Retina (tissue), 1 donor: ENCODE data around the gene HLA-A.
A peak's percentile ranks its signal among the peaks of the same experiment; 100 is the strongest.
"Not testable (repeated sequence)": the region's sequence is repeated elsewhere in the genome, so short reads cannot be mapped to it uniquely, and the experiment has no call there.

Experiments
- DNase-seq: peaks from one replicate; pipeline ENCODE4 v3.0.0-alpha.2; 2016

The HLA-A gene

DNA sequence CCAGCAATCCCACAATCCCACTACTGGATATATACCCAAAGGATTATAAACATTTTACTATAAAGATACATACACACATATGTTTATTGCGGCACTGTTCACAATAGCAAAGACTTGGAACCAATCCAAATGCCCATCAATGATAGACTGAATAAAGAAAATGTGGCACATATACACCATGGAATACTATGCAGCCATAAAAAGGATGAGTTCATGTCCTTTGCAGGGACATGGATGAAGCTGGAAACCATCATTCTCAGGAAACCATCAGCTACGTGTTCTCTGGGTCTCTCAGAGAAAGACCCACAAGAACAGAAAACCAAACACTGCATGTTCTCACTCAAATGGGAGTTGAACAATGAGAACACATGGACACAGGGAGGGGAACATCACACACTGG lies 21.4 kb downstream of the HLA-A start:
- DNase-seq = not testable (repeated sequence)

DNA sequence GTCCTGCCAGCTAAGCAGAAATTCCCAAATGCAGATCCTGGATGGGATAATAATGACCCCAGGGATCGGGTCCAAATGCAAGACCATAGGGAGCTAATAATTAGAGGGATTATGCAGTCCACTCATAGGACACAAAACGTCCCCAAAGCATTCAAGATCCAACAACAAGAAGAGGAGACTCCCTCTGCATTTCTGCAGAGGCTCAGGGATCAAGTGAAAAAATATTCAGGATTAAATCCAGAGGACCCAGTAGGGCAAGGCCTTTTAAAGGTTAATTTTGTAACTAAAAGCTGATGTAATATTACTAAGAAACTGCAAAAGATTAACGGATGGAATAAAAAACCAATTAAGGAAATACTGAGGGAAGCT lies 22.2 kb downstream of the HLA-A start:
- DNase-seq = no peak

DNA sequence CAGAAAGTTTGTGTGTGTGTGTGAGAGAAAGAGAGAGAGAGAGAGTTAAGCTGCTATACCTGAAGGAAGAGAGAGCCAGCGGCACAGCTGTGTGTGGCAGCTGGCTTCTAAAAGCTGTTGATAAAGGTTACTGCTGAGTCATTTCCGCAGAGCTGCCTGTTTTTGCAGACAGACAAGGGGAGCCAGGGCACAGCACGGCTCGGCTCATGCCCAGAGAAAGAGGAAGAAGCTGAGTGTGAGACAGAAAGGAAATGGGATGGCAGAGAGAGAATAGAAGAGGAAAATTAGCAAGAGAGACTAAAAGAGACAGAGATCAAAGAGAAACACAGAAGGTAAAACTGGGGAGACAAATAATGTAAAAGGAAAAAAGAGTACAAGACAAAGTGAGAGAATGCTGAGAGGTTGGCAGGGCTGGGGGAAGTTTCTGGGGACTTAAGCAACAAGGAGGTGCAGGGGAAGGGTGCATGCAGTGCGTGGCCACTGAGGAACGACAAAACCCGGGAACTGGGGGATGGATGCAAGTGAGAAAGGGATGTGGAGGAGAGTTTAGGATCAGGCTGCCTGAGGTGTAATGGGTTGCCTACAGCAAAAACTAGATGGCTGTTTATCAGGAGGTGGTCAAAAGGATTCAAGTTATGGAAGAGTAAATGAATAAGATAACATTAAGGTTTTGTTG lies 22.7 kb downstream of the HLA-A start:
- peak; percentile 44 for DNase-seq

DNA sequence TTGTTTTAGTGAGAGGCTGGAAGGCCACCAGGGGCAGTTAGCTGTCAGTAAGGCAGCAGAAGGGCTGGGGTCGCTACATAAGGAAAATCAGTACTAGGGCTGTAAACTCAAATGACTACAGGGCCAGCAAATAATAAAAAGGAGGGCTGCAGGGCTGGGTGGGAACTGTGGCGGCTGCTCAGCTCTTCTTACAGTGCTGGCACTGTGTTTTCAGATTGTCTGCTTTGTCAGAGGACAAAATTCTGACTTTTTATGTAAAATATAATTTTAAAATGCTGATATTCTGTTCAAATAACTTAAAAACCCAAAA lies 23.2 kb downstream of the HLA-A start:
- DNase-seq = peak; percentile 18

DNA sequence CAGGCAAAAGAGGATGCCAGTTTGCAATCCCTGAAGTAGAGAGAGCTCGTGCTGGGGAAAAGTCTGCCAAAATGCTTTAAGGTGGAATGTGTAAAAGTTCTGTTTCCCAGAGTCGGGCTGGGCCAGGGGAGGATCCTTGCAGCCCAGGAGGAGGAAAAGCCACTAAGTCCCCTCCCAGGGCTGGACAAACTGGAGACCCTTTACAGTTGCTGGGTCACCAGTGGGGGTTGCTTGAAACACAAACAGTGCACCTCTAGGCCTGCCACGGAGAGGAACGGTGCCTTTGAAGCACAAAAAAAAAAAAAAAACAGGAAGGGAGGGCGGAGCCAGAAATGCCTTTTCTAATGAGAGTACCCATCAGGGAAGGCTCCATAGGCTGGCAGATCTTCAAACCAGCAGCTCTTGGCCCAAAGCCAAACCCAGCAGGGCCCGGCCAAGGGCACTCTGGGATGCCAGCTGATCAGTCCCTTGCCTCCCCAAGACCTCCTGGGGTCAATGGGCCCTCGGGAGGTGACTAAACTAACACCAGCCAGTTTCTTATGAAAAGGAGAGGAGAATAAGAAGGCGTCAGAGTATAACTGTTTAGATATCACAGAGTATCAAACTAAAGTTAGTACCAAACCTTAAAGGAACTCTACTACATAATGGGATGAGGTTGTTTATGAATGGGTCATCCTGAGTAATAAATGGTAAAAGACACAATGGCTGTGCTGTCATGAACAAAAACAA lies 23.7 kb downstream of the HLA-A start:
- DNase-seq = peak; percentile 54

DNA sequence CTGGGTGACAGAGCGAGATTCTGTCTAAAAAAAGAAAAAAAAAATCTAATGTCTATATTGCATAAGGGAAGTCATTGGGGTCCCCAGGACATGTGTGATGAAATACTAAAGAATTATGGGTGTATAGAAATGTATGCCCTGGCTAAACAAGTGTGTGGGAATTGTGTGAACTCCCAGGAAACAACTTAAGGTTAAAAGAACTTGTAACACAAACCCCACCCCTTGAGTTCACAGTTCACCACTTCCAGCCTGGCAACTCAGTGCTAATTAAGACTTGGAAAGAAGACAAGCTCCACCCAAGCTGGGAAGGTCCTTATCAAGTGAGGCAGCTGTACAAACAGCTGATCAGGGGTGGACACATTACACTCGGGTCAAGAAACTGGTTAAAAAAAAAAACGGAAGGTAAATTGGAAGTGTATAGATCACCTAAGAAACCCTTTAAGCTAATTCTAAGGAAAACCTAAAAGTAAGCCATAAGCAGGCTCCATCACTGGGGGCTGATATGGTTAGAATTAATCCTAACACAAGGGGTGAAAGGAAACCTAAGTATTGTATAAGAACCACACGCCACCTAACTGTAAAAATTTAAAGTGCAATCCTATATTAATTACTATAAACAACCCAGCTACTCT lies 25.2 kb downstream of the HLA-A start:
- no peak for DNase-seq

DNA sequence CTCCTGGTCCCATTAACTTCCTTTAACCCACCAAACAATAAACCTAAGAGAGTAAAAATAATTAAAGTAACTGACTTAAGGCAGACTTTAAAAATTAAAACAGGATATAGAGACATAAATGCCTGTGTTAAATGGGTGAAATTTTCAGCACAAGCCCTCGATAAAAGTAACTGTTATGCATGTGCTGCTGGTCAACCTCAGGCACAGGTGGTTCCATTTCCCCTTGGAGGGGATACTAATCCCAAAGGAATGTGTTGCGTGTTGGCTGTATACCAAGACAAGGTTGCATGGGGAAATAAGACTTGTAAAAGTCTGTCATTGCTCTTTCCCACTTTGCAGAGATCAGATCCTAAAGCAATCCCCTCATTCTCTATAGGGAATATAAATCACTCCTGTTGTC lies 25.8 kb downstream of the HLA-A start:
- no peak for DNase-seq

DNA sequence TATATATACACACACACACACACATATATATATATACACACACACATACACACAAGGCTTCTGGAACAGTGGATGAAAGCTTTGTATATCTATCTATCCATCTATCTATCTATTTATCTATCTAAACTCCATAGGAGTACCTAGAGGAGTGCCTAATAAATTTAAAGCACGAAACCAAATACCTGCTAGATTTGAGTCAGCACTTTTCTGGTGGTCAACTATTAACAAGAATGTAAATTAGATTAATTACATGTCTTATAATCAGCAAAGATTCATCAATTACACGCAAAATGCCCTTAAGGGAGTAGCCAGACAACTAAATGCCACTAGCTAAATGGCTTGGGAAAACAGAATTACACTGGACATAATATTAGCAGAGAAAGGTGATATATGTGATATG lies 26.6 kb downstream of the HLA-A start:
- DNase-seq = no peak

DNA sequence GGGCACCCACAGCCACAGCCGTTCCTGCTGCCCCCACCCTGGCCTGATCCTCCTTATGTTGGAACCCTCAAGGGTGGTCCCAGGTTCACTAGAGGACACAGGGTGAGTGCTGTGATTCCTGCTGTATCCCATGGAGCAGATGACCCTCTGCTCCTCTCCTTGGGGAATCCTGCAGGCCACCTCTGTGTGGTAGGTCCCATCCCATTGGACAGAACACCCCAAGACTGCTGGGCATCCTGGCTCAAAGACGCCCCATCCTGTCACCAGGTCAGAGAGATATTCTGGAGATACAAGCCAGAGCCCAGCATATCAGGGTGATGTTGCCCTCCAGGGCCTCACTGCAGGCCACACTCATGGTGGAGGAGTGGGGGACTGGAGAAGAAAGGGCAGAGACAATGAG lies 28.4 kb downstream of the HLA-A start:
- DNase-seq = no peak

DNA sequence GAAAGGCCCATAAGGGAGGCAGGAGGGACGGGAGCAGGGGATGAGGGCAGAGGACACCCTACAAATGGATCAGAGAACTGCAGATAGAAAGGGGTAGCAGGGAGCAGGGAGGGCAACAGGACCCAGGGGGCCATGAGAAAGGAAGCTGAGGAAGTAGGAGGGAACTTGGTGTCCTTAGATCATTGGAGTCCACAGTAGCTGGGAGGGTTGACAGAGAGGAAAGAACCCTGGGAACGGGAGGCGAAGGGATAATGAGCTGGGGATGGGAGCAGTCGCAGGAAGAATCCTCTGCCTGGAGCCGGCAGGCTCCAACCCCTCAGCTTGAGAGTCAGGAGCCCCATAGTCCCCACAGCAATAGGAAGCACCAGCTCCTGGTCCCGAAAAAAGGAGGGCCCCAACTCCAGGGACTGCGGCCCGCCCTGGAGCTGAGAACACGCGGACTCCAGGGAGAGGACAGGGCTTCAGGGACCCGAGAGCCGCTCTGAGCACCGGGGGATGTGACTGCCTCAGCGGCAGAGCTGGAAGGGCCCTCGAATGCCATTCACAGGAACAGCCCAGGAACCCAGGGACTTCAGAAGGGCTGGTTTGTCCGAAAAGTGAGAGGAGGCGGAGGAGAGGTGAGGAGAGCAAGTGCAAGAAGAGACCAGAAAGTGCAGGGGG lies 32.7 kb downstream of the HLA-A start:
- DNase-seq = peak; percentile 48

DNA sequence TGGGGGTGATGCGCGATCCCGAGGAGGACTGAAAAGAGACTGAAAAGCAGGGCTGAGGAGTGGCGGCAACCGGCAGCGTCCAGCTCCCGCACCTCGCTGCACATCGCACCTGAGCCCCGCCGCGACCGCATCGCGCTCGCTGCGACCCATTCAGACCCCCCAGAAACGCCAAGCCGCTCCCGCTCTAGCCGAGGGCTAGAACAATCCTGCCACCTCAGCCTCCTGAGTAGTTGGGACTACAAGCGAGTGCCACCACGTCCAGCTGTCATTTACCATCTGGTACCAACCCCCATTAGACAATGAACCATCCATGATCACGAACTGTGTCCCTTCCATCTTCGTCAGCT lies 33.2 kb downstream of the HLA-A start:
- DNase-seq = peak; percentile 51

DNA sequence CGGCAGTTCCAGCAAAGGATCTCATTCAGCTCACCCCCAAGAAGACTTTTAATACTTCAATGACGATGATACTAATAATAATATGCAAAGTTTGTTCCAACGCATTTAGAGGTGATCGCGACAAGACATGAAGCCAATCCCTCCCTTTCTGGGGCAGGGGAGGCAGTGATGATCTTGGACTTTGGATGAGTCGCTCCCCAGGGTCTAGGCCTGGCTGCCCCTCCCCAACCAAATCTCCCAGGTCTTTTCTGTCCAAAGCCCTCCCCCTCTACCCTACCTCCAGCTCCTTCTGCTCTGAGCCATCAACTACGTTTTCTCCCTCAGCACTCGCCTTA lies 33.9 kb downstream of the HLA-A start:
- no peak for DNase-seq

DNA sequence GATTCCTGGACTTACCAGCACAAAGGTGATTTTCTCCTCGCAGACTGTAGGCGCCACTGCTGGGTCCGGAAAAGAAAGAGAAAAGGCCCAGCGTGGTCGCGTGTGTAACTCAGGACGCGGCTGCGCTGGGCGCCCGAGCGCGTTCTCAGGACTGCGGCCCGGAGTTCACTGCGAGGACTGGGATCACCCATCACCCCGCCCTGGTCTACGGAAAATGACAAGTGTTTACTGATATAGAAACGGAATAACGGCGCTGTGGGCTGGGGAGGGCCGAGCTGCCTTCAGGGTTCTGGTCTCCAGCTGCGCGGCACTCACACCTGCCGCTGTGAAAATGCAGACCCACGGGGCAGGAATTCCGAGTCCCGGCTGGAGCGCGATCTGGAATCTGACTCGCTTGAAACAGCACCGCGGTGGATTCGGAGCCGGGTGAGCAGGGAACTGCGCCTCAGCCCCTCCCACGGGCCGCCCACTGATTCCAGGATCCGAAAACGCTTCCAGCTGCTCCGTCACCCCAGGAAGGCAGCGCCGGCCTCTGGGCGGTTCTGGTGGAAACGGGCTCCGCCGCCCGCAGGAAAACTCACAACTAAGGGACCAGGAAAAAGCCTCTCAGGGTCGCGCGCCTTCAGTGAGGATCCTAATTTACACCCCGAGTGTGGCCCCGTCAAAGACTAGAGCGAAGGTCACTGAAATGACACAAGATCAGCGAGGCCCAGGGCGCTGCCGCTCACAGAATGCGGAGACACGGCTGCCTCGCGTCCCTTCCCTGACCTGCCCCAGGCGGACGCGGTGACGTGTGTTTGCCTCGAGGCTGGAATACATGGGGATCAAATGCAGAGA lies 34.5 kb downstream of the HLA-A start:
- peak; percentile 90 for DNase-seq

DNA sequence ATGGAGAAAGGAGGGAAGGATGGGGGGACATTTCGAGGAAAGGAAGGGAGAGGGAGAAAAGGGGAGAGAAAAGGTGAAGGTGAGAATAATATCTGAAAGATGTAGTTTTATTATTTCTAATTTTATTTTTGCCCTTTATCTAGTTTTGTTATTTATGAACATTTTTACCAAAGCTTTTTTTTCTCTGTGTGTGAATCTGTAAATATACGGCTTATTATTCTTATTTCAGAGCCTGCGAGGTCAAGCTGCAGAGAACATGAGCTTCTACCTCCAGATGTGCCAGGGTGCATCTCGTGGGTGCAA lies 35.0 kb downstream of the HLA-A start:
- DNase-seq = no peak

DNA sequence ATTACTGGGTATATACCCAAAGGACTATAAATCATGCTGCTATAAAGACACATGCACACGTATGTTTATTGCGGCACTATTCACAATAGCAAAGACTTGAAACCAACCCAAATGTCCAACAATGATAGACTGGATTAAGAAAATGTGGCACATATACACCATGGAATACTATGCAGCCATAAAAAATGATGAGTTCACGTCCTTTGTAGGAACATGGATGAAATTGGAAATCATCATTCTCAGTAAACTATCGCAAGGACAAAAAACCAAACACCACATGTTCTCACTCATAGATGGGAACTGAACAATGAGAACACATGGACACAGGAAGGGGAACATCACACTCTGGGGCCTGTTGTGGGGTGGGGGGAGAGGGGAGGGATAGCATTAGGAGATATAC lies 37.7 kb downstream of the HLA-A start:
- DNase-seq = not testable (repeated sequence)

DNA sequence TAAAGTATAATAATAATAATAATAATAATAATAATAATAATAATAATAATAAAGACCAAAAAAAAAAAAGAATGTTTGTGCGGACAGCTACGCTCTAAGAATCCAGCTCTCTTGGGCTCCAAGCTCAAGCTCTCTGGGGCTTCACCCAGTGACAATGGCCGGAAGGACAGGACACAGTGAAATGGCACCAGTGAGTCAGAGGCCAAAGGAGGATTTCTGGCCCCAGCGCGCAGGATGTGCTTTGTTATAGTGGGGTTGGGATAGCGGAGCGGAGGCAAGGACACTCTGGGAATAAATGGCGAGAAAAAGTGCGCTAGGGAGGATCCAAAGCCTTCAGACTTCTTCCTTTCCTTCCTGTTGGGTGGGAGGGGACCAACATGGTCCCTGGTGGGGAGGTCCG lies 38.2 kb downstream of the HLA-A start:
- DNase-seq = no peak

DNA sequence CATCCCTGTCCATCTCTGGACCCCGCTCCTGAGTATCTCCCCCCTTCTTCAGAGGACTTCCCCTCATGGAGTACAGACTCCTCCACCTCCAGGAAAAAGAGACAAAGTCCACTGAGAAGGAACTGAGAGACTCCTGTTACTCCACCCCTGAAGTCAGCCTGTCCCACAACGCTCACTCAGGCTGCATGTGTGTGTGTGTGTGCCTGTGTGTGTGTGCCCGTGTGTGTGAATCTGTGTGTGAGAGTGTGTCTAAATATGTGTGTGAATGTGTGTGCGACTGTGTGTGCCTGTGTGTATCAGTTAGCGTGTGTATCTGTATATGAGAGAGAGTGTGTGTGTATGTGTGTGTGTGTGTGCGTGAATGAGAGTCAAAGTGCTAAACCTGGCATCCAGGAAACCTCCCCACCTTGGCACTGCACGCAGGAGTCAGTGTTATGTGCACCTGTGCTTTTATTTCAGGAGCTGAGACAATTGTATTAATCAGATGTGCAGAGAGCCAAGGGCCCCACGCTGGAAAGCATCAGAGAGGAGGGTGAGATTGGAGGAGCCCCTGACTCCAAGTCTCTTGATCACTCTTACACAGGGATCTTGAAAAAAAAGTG lies 39.0 kb downstream of the HLA-A start:
- no peak for DNase-seq

DNA sequence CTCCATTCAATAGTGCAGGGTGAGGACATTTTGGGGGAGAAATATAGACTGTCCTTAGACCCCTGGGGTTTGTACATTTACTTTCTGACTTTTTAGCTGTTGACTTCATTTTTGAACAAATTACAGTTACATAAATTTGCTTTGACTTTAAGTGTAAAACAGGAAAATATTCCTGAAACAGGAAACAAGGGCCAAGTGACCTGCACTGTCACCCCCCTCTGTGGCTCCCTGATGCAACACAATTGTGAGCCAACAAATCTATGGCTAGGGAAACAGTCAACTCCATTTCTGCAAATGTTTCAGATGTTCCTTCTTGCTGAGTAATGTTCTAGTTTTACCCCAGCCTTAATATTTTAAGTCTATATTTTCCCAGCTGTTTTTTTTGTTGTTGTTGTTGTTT lies 39.8 kb downstream of the HLA-A start:
- no peak for DNase-seq

DNA sequence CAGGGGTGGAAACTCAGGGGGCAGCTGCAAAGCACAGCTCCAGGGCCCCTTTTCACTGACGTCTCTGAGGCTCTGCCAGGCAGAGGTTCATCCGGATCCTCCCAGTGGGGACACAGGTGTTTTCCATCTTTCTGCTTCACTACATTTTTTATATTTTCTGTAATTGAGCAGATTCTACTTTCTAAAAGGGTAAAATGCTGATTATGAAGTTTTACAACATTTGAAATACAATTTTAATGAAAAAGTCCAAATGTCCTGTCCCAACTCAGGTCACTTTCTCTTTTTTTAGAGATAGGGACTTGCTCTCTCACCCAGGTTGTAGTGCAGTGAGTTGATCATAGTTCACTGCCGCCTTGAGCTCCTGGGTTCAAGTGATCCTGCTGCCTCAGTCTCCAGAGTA lies 41.9 kb downstream of the HLA-A start:
- DNase-seq = no peak

DNA sequence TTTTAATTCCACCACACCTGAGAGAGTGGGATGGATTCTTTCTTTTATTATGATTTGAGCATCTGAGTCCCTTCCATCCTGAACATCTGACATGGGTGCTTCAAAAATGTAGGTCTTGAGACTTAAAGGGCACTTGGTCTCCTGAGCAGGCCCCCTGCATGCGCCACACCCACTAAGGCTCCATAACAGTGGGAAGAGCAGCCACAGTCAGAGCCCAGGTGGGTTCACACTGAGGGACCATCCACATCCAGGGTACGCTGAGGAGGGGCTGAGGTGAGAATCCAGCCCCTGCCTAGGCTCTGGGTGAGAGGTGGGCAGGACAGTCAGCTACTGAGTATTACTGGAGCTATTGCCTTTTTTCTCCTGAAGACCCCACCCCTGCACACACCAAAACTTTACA lies 42.7 kb downstream of the HLA-A start:
- DNase-seq = no peak

DNA sequence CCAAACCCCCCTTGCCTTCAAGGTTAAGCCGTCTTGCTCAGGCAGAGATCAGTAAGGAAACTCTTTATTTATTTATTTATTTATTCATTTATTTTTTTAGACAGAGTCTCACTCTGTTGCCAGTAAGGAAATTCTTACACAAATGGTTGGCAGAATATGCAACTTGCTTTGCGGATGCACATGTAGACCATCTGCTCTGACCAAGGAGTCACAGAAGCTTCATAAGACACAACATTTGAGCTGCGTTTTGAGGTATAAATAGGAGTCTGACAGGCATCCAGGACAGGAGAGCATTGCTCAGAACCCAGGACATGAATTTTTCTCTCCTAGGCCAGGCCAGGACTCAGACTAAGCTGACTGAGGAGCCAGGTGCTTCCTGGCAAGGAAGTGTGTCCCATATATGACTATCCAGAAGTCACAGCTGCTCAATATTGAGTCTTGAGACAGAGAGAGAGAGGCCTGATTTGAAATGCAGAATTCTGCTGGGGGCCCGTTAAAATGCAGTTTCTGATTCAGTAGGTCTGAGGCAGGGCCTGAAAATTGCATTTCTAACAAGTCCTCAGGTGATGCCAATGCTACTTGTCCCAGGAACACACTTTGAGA lies 43.9 kb downstream of the HLA-A start:
- no peak for DNase-seq

DNA sequence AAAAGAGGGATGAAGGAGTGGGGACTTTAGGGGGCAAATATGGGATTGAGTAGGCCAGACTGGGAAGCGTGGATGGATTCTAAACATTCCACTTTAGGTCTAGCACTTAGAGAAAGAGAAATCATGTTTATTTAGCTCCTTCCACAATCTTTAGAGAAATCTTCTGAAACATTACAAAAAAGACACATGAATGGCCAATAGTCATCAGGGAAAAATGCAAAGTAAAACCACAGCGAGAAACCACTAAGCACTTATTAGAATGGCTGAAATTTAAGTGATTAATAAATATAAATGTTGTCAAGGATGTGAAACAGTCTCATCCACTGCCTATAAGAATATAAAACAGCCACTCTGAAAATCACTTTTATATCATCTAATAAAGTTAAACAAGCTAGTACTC lies 46.9 kb downstream of the HLA-A start:
- no peak for DNase-seq

DNA sequence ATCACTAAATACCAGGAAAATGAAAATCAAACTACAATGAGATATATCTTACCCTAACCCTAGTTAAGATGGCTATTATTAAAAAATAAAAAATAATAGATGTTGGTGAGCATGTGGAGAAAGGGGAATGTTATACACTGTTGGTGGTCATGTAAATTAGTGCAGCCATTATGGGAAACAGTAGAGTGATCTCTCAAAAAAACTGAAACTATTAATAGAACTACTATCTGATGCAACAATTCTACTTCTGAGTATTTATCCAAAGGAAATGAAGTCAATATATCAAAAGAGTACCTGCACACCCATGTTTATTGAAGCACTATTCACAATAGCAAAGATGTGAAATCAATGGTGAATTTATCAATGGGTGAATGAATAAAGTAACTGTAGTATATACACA lies 48.6 kb downstream of the HLA-A start:
- DNase-seq = no peak
